HG02763 (cell line): Measurements from ENCODE around the gene SMARCB1.

Source experiments
- ATAC-seq: cut with Tn5 transposase; IDR thresholded peaks from one replicate; pipeline ENCODE4 v1.9.1; 2021; ENCODE audit warnings: mild to moderate bottlenecking, moderate library complexity; ENCODE audit not compliant: unreplicated experiment

Gene SMARCB1

GRCh38 chr22:23801238-23801821 is 14.6 kb downstream of the SMARCB1 start:
- ATAC-seq = no peak

DNA sequence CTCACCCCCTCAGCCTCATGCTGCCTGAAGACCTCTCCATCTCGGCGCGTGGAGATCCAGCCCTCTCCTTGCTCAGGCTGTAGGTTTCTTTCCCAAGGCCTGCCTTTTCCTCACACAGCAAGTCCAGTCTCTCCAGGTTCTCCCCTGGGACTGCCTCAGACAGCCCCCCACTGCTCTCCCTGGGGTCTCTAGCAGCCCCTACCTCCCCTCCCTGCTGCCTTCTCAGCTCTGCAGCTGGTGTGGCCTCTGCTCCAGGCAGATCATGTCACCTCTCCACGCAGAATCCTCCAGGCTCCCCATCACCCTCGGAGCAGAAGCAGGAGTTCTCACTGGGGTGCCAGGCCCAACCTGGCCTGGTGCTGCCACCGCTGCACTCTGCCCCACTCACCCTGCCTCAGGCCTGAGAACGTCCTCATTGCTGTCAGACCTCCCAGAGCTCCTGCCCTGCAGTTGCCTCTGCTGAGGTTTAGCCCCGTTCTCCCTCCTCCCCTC is 15.2 kb downstream of the SMARCB1 start:
- no peak for ATAC-seq

GRCh38 chr22:23803001-23803819 is 16.4 kb downstream of the SMARCB1 start:
- no peak for ATAC-seq

- ATAC-seq = no peak
These were observed 18.1 kb downstream of the SMARCB1 start for GRCh38 chr22:23804781-23805291.

- no peak for ATAC-seq
These were observed 20.1 kb downstream of the SMARCB1 start for GRCh38 chr22:23806837-23807236.

DNA sequence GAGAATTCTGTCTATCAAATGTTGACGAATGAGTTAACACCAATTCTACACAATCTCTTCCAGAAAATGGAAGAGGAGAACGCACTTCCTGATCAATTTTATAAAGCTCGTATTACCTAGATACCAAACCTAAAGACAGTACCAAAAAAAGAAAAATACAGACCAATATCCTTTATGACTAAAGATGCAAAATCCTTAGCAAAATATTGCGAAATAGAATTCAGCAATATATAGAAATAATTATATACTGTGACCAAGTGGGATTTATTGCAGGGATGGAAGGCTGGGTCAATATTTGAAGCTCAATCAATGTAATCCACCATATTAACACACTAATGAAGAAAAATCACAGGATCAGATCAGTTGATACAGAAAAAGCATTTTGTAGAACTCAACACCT is 25.6 kb downstream of the SMARCB1 start:
- no peak for ATAC-seq

DNA sequence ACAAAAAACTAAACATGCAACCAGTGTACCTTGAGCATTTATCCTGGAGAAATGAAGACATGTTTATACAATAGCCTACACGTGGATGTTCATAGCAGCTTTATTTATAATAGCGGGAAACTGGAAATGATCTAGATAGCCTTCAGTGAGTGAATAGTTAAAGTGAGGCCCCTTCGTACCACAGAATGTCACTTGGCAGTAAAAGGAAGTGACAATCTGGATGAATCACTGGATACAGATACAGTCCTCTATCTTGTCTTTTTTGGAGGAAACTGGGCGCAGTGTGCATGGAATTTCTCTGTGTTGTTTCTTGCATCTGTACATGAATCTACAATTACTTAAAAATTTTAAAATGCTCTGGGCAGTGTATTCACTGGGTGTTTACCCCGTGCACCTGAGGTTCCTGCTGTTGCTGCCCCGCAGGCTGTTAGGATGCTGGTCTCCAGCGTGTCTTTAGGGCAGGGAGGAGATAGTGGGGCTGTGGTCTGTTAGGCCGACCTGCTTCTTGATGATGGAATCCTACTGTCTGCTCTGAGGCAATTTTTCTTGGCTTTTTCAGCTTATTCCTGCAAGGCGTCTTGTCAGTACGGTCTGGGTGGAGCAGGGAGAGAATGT is 28.9 kb downstream of the SMARCB1 start:
- ATAC-seq = no peak

GRCh38 chr22:23816156-23816976 is 29.6 kb downstream of the SMARCB1 start:
- no peak for ATAC-seq

DNA sequence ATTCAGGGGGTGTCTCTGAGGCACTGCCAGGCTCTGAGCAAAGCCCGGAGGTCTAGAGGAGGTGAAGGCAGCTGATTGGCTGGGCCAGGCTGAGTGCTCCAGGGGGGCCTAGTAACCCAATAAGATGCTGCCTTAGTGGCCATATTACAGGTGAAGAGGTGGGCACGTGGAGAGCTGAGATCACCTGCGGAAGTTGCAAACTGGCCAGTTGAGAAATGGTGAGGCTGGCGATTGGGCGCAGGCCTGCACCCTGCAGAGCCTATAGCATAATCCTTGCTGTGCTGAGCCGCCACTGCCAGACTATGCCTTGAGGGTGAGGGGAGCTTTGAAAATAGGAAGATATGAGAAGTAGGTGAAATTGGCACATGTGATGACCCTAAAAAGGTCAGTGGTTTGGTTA is 30.4 kb downstream of the SMARCB1 start:
- no peak for ATAC-seq

GRCh38 chr22:23818541-23818940 is 31.8 kb downstream of the SMARCB1 start:
- ATAC-seq = no peak

DNA sequence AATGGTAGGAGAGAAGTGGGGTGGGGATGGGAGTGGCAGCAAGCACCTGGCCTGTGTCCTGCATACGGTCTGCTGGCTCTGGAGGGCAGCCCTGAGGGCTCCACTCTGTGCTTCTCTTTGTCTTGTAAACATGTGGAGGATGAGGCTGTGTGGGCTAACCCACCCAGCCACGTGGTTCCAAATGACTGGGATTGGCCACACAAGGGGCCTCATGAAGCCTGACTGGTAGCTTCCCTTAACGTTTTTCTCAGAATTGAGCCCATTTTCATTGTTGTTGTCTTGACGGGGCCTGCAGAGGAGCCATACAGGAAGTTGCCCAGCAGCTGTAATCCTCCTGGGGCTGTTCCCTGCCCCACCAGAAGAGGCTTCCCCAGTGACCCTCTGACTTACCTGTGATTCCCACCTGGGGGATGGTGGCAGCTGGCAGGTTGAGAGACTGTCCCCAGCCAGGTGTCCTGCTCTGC is 34.0 kb downstream of the SMARCB1 start:
- ATAC-seq = no peak

DNA sequence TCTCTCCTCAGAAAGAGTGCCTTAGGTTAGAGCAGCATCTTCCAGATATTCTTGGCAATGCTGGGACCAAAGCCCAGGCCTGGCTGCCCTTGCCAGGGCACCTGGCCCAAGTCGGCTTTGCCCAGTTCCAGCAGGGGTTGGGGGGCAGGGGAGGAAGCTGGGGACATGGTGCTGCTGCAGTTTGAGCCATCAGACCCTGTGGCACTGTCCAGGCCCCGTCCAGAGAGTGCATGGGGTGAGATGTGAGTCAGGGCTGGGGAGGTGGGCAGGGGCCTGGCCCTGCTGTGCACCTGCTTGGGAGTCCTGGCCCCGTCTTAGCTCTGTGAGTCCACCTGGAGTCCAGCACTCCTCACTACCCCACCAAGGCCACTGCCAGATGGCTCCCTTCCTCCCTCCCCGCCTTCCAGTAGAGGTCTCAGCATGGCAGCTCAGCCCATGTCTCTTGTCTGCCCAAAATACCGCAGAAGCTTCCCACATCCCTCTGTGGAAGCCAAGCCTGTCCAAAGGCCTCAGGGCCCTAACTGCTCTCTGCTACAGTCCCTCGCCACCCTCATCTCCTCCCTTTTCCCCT is 35.4 kb downstream of the SMARCB1 start:
- ATAC-seq = no peak

GRCh38 chr22:23823331-23823791 is 36.6 kb downstream of the SMARCB1 start:
- ATAC-seq = no peak

- ATAC-seq = no peak
These were observed 37.9 kb downstream of the SMARCB1 start for GRCh38 chr22:23824476-23825245.

GRCh38 chr22:23825246-23825905 is 38.6 kb downstream of the SMARCB1 start:
- ATAC-seq = no peak

GRCh38 chr22:23826510-23827350 is 40.0 kb downstream of the SMARCB1 start:
- no peak for ATAC-seq

- no peak for ATAC-seq
These were observed 40.7 kb downstream of the SMARCB1 start for GRCh38 chr22:23827351-23827995.
